ENCODE data around the gene LRIT1.

Gene LRIT1

GRCh38 chr10:84191106-84191505 is 50.2 kb downstream of the LRIT1 start:
- no peak for DNase-seq

GRCh38 chr10:84190621-84191020 is 50.7 kb downstream of the LRIT1 start:
- no peak for DNase-seq

- no peak for DNase-seq
Measured at GRCh38 chr10:84188815-84189214, 52.5 kb downstream of the LRIT1 start.

- DNase-seq = no peak
Measured at GRCh38 chr10:84185526-84186175, 55.7 kb downstream of the LRIT1 start.

- DNase-seq = no peak
Measured at GRCh38 chr10:84184517-84184916, 56.8 kb downstream of the LRIT1 start.

GRCh38 chr10:84181631-84182030 is 59.7 kb downstream of the LRIT1 start:
- DNase-seq = no peak
